GM18873 (cell line): Measurements from ENCODE around the gene ZNF497.
"Not testable (repeated sequence)": the region's sequence is repeated elsewhere in the genome, so short reads cannot be mapped to it uniquely, and the experiment has no call there.

ENCODE experiments used
- ATAC-seq: cut with Tn5 transposase; IDR thresholded peaks from one replicate; pipeline ENCODE4 v1.9.1; 2021; ENCODE audit warnings: mild to moderate bottlenecking, moderate library complexity, moderate number of reproducible peaks; ENCODE audit not compliant: unreplicated experiment, low FRiP score

ZNF497 gene

DNA sequence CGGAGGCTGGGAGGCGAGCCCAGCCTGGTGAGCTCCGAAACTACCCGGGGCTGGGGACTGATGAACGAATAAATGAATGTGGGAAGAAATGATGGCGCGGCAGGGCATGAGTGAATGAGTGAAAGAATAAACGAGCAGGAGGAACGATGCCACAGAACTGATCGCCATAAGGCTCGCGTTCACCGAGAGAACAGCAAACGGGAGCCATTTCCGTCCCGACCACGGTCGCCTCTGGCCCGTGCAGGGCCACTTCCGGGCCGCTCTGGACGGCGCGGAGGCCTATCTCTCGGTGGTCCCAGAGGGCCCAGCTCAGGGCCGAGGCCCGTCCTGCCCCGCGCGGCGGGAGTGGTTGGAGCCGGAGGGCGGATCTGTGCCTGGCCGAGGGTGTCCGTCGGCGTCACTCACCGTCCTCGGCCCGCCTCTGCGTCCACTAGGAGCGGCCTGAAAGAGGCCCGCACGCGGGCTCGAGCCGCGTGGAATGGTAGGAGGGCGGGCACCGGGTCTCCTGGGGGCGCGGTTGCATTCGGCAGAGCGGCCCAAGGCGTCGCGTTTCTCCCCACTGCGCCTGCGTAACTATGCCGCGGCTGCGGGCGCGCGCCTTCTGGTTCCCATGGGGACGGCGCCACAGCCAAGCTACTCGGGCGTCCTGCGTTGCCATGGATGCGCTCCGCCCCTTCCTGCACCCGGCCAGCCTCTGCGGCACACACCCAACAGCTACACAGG lies at the start of gene ZNF497:
Gene ZNF497, minus strand, starts transcription at position 480 of the 723 bp plus-strand sequence. CDS start 5,116 bp downstream, outside the sequence.
- peak; percentile 77 for ATAC-seq

DNA sequence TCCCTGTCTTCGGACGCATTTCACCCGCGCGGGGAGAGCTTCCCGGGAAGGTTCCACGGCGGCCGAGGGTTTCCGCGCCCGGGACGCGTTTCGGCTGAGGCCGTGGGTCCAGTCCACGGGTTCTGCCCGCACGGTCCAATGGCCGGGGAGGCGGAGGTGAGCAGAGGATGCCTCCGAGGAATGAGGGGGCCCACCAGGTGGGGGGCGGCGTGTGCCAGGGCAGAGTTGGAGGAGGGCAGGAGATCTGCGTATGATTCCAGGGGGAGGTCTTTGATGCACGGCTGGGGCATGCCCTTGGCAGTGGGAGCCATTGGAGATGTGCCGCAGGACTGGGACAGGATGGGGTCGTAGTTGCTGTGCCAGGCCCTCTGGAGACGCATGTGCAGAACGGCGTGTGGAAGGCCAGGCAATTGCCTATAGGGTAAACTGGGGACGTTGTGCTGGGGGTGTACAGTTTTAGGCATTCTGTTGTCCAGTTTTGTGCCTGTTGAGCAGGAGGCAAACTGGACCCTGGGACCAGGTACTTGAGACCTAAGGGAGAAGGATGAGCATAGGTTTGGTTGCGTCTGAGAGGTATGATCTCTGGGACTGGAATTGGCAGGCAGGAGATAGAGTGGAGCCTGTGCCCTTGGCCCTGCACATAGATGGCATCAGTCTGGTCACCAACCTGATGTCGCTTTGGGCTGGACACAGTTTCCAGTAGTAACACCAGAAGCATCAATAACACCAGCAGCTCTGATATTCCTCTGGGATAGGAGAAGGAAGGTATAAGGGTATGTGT lies 46.6 kb upstream of the ZNF497 start:
- peak; percentile 3 for ATAC-seq

GRCh38 chr19:58408152-58409009 lies 45.8 kb upstream of the ZNF497 start, which contains the start of gene ZNF584:
Gene ZNF584, plus strand, starts transcription at chr19:58408649. Its CDS starts 499 bp downstream, at chr19:58409148.
- ATAC-seq: peak; percentile 82

GRCh38 chr19:58407658-58408151 lies 45.2 kb upstream of the ZNF497 start:
- ATAC-seq: peak; percentile 12

GRCh38 chr19:58406818-58407657 lies 44.5 kb upstream of the ZNF497 start:
- no peak for ATAC-seq

DNA sequence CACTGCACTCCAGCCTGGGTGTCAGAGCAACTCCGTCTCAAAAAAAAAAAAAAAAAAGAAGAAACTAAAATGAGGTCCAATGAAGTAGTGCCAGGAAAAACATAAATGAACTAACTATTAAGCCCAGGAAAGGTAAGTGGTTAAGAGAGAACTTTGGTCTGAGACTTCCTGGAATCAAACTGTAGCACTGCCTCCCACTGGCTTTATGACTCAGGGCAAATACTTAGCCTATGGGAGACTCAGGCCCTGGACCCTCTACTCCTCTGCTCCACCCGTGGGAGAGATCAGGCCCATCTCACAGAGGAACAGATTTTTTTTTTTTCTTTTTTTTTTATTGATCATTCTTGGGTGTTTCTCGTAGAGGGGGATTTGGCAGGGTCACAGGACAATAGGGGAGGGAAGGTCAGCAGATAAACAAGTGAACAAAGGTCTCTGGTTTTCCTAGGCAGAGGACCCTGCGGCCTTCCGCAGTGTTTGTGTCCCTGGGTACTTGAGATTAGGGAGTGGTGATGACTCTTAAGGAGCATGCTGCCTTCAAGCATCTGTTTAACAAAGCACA lies 41.4 kb upstream of the ZNF497 start:
- not testable (repeated sequence) for ATAC-seq

DNA sequence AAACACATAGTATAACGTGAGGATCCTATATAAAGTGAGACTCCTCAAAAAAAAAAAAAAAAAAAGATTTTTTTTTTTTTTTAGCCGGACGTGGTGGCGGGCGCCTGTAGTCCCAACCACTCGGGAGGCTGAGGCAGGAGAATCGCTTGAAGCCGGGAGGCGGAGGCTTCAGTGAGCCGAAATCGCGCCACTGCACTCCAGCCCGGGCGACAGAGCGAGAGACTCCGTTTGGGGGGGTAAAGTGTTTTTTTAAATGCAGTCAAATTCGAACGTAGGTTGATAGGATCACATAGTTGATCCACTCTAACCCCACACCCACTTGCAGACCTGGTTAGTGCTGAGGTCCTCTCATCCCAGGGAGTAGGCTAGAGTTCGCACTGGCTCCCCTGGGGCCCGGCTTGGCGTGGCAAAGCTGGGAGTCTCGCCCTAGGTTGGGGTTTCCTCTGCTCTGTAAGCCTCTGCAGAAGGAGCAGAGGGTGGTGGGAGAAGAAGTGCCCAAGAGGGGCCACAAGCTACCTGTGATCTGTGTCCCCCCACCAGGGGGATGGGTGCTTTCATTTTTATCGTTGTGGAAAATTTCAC lies 39.4 kb upstream of the ZNF497 start:
- no peak for ATAC-seq

DNA sequence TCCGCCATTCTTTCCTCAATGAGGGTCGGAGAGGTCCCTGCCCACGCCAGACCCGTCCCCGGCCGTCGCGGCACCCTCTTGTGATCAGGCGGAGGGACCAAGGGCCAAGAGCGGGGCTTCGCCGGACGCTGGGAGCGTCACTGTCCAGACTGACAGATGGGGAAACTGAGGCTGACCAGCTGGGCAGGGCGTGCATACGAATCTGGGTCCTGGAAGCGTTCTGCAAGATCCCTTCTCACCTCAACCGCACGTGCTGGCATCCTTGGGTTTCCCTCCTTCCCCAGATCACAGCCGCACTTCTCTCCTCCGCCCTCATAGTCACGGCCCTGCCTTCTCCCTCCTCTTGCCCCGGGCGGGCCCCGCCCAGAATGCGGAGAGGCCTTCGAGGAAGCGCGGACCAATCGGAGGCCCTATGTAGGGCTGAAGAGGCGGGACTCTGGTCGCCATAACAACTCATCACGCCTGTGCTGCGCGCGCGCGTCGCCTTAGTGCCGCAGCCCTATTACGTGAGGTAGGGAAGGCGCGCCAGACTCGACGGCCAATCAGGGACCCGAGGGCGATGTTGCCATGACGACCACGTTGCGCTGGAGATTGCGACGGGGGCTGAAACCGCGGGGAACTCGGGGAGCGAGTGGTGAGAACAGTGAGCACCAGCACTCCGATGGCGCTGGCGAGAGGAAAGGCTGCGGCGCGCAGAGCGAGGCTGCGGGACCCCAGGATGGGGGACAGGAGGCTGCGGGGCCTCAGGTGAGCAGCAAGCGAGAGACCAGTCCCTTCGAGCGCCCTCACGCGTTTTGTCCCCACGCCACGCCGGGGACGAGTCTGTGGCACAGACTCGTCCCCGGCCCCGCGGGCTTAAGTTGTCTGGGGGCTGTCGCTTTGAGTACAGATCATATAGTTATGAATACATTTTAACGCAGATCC lies 38.6 kb upstream of the ZNF497 start:
- ATAC-seq: peak; percentile 92

GRCh38 chr19:58400316-58400915 lies 37.9 kb upstream of the ZNF497 start:
- no peak for ATAC-seq

GRCh38 chr19:58399903-58400302 lies 37.4 kb upstream of the ZNF497 start:
- no peak for ATAC-seq

GRCh38 chr19:58398545-58398944 lies 36.0 kb upstream of the ZNF497 start:
- no peak for ATAC-seq

GRCh38 chr19:58398087-58398486 lies 35.5 kb upstream of the ZNF497 start:
- no peak for ATAC-seq

- ATAC-seq: no peak
Measured at GRCh38 chr19:58397533-58398037, 35.0 kb upstream of the ZNF497 start.

GRCh38 chr19:58396691-58397532 lies 34.4 kb upstream of the ZNF497 start:
- no peak for ATAC-seq

DNA sequence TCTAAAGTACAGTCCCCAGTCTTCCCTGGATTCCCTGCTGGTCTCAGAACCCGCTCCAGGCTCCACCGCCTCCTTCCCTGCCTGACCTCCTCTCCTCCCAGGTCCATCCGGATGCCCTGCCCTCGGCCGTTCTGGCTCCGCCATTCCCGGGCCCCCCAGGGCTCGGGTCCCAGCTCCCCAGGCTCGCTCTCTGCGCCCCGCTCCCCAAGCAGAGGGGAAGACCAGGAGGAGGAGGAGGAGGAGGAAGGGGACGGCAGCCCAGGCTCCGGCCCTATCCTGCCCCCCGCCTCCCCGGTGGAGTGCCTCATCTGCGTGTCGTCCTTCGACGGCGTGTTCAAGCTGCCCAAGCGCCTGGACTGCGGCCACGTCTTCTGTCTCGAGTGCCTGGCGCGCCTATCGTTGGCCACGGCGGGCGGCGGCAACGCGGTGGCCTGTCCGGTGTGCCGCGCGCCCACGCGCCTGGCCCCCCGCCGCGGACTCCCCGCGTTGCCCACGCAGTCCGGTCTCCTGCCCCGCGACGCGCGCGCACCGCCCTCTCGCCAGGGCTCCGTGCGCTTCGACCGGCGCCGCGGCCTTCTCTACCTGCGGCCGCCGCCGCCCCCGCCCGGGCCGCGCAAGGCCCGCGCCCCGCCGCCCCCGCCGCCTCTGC lies 33.6 kb upstream of the ZNF497 start:
- no peak for ATAC-seq
